IMR-90 (cell line): ENCODE data around the gene ABCB1. TPM values are rescaled to one million over a fixed set of nuclear protein-coding genes. Genes with fewer than 3 reads are reported as not detected.

ENCODE experiments used
- ATAC-seq: fragments of 200-7000 bp; cut with Tn5 transposase; 2 replicates; pipeline ENCODE4 v1.9.1; 2020; ENCODE audit warnings: low read depth, mild to moderate bottlenecking, moderate library complexity
- BruUV-seq: library from RNA; stranded (reverse); fragments of 400-500 nt; replicated peaks from 2 replicates; lab custom pipeline; 2021; lab: Mats Ljungman, UMichigan
- CTCF ChIA-PET: fragments of 300-600 bp; formaldehyde crosslinking; extraction: SDS; loops from one replicate; lab custom pipeline; 2021; ENCODE audit warnings: antibody characterized with exemption; lab: Yijun Ruan, JAX
- POLR2A ChIA-PET: fragments of 300-600 bp; sonication (Branson Sonifier 250); formaldehyde crosslinking; loops from one replicate; lab custom pipeline; 2022; ENCODE audit warnings: antibody characterized with exemption; ENCODE audit not compliant: unreplicated experiment; lab: Charles Lee
- DNase-seq: peaks from one replicate; pipeline ENCODE4 v3.0.0; 2013
- H2AFZ ChIP-seq: replicated peaks from 2 replicates; pipeline ENCODE3; 2013; ENCODE audit warnings: low read length, mild to moderate bottlenecking; ENCODE audit not compliant: poor library complexity
- H2AK5ac ChIP-seq: 2 replicates; pipeline ENCODE4 v1.6.1; 2013; ENCODE audit warnings: low read depth, low read length, inconsistent platforms
- H2AK9ac ChIP-seq: replicated peaks from 2 replicates; pipeline ENCODE3; 2013; ENCODE audit warnings: mild to moderate bottlenecking, low read depth, low read length, moderate library complexity; ENCODE audit not compliant: poor library complexity
- H2BK120ac ChIP-seq: 2 replicates; pipeline ENCODE4 v1.6.1; 2013; ENCODE audit warnings: low read depth, low read length, inconsistent platforms
- H2BK15ac ChIP-seq: 3 replicates; pipeline ENCODE4 v1.6.1; 2013; ENCODE audit warnings: low read depth, low read length, inconsistent platforms
- H2BK20ac ChIP-seq: 2 replicates; pipeline ENCODE4 v1.6.1; 2013; ENCODE audit warnings: low read depth, mild to moderate bottlenecking, inconsistent platforms, low read length, moderate library complexity
- H2BK5ac ChIP-seq: 2 replicates; pipeline ENCODE4 v1.6.1; 2013; ENCODE audit warnings: mild to moderate bottlenecking, low read depth, low read length, inconsistent platforms; ENCODE audit not compliant: poor library complexity, severe bottlenecking
- H3K14ac ChIP-seq: replicated peaks from 2 replicates; pipeline ENCODE4 v1.6.1; 2013; ENCODE audit warnings: low read depth, low read length, inconsistent platforms
- H3K18ac ChIP-seq: 2 replicates; pipeline ENCODE4 v1.6.1; 2013; ENCODE audit warnings: low read depth, low read length, control low read depth
- H3K23ac ChIP-seq: 2 replicates; pipeline ENCODE4 v1.6.1; 2013; ENCODE audit warnings: low read depth, low read length, inconsistent platforms
- H3K27ac ChIP-seq: 2 replicates; pipeline ENCODE4 v1.5.1; 2013; ENCODE audit warnings: mild to moderate bottlenecking, control low read depth, low read length; ENCODE audit not compliant: insufficient read depth
- H3K27me3 ChIP-seq: 2 replicates; pipeline ENCODE4 v1.6.1; 2013; ENCODE audit warnings: low read length; ENCODE audit not compliant: control insufficient read depth, insufficient read depth
- H3K36me3 ChIP-seq: 2 replicates; pipeline ENCODE4 v1.6.1; 2013; ENCODE audit warnings: low read length, mixed read lengths; ENCODE audit not compliant: control insufficient read depth, insufficient read depth
- H3K4ac ChIP-seq: 2 replicates; pipeline ENCODE4 v1.6.1; 2013; ENCODE audit warnings: low read depth, low read length, inconsistent platforms
- H3K4me1 ChIP-seq: 2 replicates; pipeline ENCODE4 v1.6.1; 2013; ENCODE audit warnings: low read length, mixed read lengths; ENCODE audit not compliant: control insufficient read depth, insufficient read depth
- H3K4me2 ChIP-seq: 2 replicates; pipeline ENCODE4 v1.6.1; 2013; ENCODE audit warnings: low read depth, mild to moderate bottlenecking, control low read depth, low read length, moderate library complexity
- H3K4me3 ChIP-seq: 2 replicates; pipeline ENCODE4 v1.5.1; 2013; ENCODE audit warnings: low read depth, mild to moderate bottlenecking, control low read depth, low read length, moderate library complexity; ENCODE audit not compliant: insufficient read depth
- H3K56ac ChIP-seq: 2 replicates; pipeline ENCODE4 v1.6.1; 2013; ENCODE audit warnings: low read length, inconsistent platforms; ENCODE audit not compliant: insufficient read depth; ENCODE audit errors: extremely low read depth
- H3K79me1 ChIP-seq, 2 experiments: 2 replicates each; pipeline ENCODE4 v1.6.1; 2013; ENCODE audit warnings: low read length in 2 of 2, inconsistent platforms in 1 of 2, low read depth in 1 of 2
- H3K9ac ChIP-seq: 2 replicates; pipeline ENCODE4 v1.6.1; 2013; ENCODE audit warnings: low read depth, low read length, control low read depth
- H3K9me1 ChIP-seq: 2 replicates; pipeline ENCODE4 v1.6.1; 2013; ENCODE audit warnings: low read length, inconsistent platforms; ENCODE audit not compliant: insufficient read depth
- H3K9me3 ChIP-seq: 2 replicates; pipeline ENCODE4 v1.6.1; 2013; ENCODE audit warnings: low read length; ENCODE audit not compliant: control insufficient read depth, insufficient read depth
- H4K20me1 ChIP-seq: 2 replicates; pipeline ENCODE4 v1.6.1; 2013; ENCODE audit warnings: low read length, inconsistent platforms; ENCODE audit not compliant: insufficient read depth
- H4K5ac ChIP-seq: 2 replicates; pipeline ENCODE4 v1.6.1; 2013; ENCODE audit warnings: mild to moderate bottlenecking, low read depth, low read length, control low read depth
- H4K8ac ChIP-seq, 2 experiments: 2 replicates each; pipeline ENCODE4 v1.6.1; 2013; ENCODE audit warnings: low read depth in 2 of 2, low read length in 2 of 2, control low read depth in 1 of 2, inconsistent platforms in 1 of 2
- H4K91ac ChIP-seq: 2 replicates; pipeline ENCODE4 v1.6.1; 2013; ENCODE audit warnings: low read depth, low read length, inconsistent platforms; ENCODE audit not compliant: insufficient read depth
- BHLHE40 ChIP-seq: fragments of 150-350 bp; IDR thresholded peaks from 2 replicates; pipeline ENCODE4 v1.6.1; 2016; ENCODE audit warnings: mild to moderate bottlenecking, low read depth, low read length
- CEBPB ChIP-seq: IDR thresholded peaks from 2 replicates; pipeline ENCODE4 v1.6.1; 2012; ENCODE audit warnings: low read depth, low read length, improper control_type of control experiment
- CHD1 ChIP-seq: IDR thresholded peaks from 2 replicates; pipeline ENCODE4 v1.6.1; 2012; ENCODE audit warnings: low read depth, low read length, improper control_type of control experiment
- CTCF ChIP-seq: conservative IDR thresholded peaks from 2 replicates; pipeline ENCODE4 v1.5.1; 2012; ENCODE audit warnings: mild to moderate bottlenecking, low read depth, low read length, improper control_type of control experiment
- ELK1 ChIP-seq: fragments of 150-350 bp; IDR thresholded peaks from 2 replicates; pipeline ENCODE4 v1.6.1; 2016; ENCODE audit warnings: low read depth, mild to moderate bottlenecking, low read length, moderate library complexity, borderline replicate concordance
- FOS ChIP-seq: fragments of 150-350 bp; IDR thresholded peaks from 2 replicates; pipeline ENCODE4 v1.6.1; 2016; ENCODE audit warnings: low read depth, low read length
- MAFK ChIP-seq: IDR thresholded peaks from 2 replicates; pipeline ENCODE4 v1.6.1; 2012; ENCODE audit warnings: low read depth, low read length, improper control_type of control experiment
- MAZ ChIP-seq: IDR thresholded peaks from 2 replicates; pipeline ENCODE4 v1.6.1; 2012; ENCODE audit warnings: low read depth, mild to moderate bottlenecking, low read length, improper control_type of control experiment, moderate library complexity, borderline replicate concordance
- MXI1 ChIP-seq: IDR thresholded peaks from 2 replicates; pipeline ENCODE4 v1.6.1; 2012; ENCODE audit warnings: low read depth, mild to moderate bottlenecking, low read length, moderate library complexity, borderline replicate concordance
- NFE2L2 ChIP-seq: fragments of 150-350 bp; IDR thresholded peaks from 2 replicates; pipeline ENCODE4 v1.6.1; 2016; ENCODE audit warnings: low read depth, mild to moderate bottlenecking, low read length
- POLR2A ChIP-seq: IDR thresholded peaks from 2 replicates; pipeline ENCODE4 v1.6.1; 2012; ENCODE audit warnings: mild to moderate bottlenecking, low read depth, low read length
- RAD21 ChIP-seq: IDR thresholded peaks from 2 replicates; pipeline ENCODE4 v1.6.1; 2012; ENCODE audit warnings: low read length, improper control_type of control experiment
- RCOR1 ChIP-seq: IDR thresholded peaks from 2 replicates; pipeline ENCODE4 v1.6.1; 2012; ENCODE audit warnings: mild to moderate bottlenecking, low read length, improper control_type of control experiment; ENCODE audit not compliant: insufficient replicate concordance
- RFX5 ChIP-seq: IDR thresholded peaks from 2 replicates; pipeline ENCODE4 v1.8.0; 2012; ENCODE audit warnings: low read depth, mild to moderate bottlenecking, low read length, moderate library complexity
- SMC3 ChIP-seq: fragments of 150-350 bp; IDR thresholded peaks from 2 replicates; pipeline ENCODE4 v1.6.1; 2016; ENCODE audit warnings: low read depth, mild to moderate bottlenecking, antibody characterized with exemption, low read length, moderate library complexity
- USF2 ChIP-seq: fragments of 150-350 bp; IDR thresholded peaks from 2 replicates; pipeline ENCODE4 v1.6.1; 2017; ENCODE audit warnings: mild to moderate bottlenecking, antibody characterized with exemption, low read length, low read depth
- WGBS, 2 experiments: methylation state at CpG; one replicate each; pipeline versions ENCODE4 v1.1.5 to v1.1.7; 2013; ENCODE audit warnings: missing lambda C conversion rate in 2 of 2; ENCODE audit not compliant: insufficient read length in 1 of 2; ENCODE audit errors: extremely low coverage in 2 of 2; 5-methylcytosine and 5-hydroxymethylcytosine counted together
- dilution Hi-C: fragments of 300-500 bp; cut with HindIII; formaldehyde crosslinking; loops from one replicate; pipeline ENCODE4 v1.14.3; 2018; ENCODE audit warnings: low sequenced_read_pairs; ENCODE audit not compliant: unreplicated experiment
- in situ Hi-C: fragments of 300-500 bp; cut with MboI; formaldehyde crosslinking; loops from 3 replicates; pipeline ENCODE4 v1.14.3; 2019; ENCODE audit warnings: low sequenced_read_pairs, inconsistent platforms, mixed read lengths
- intact Hi-C: fragments of 100-400 bp; cut with micrococcal nuclease; formaldehyde crosslinking; loops from 2 replicates; pipeline ENCODE4 v1.10.0; 2022
- polyA plus RNA-seq, 3 experiments: library from polyadenylated mRNA; depleted of rRNA; stranded (reverse); fragments of >200 nt; gene quantifications; 2 replicates each; pipeline ENCODE4 v1.2.3, GENCODE V29; 2012; ENCODE audit warnings: low replicate concordance in 1 of 3
- total RNA-seq: library from RNA; depleted of rRNA; stranded (reverse); fragments of >200 nt; gene quantifications from 2 replicates; pipeline ENCODE4 v1.2.3, GENCODE V29; 2012

The ABCB1 gene
- total and polyA plus RNA-seq, 2 of the 4 experiments (the other 2 are of a cell fraction), result 0.80 to 0.90 TPM

GRCh38 chr7:87512906-87513305 lies 87.8 kb downstream of the ABCB1 start:
- no peaks in the 10 kb centered on the region for H4K20me1 ChIP-seq
- DNase-seq (no peak), ATAC-seq (no peak)
- intact Hi-C loops (no loop called here), in situ Hi-C loops (no loop called here), dilution Hi-C loops (no loop called here)
- CTCF ChIA-PET, result interaction anchor here (0.6 kb wide), 1 partner anchor 370 kb away, joined by 3 read pairs; no protein-coding TSS in a partner anchor
- no peak overlapping the region for H3K9ac ChIP-seq
- no peak overlapping the region for H3K56ac ChIP-seq
- H3K4me2 ChIP-seq, result no peak overlapping the region
- H3K27ac ChIP-seq, result no peak overlapping the region
- TF ChIP-seq CHD1 (no peak), MAFK (no peak), SMC3 (no peak), RCOR1 (no peak), RFX5 (no peak), RAD21 (no peak), CTCF (no peak), MXI1 (no peak), FOS (no peak), BHLHE40 (no peak), CEBPB (no peak), ELK1 (no peak), NFE2L2 (no peak), MAZ (no peak), POLR2A (no peak), USF2 (no peak)
- H2BK5ac ChIP-seq, result no peak overlapping the region
- BruUV-seq, result no TSS peak
- no peak overlapping the region for H2AK5ac ChIP-seq
- POLR2A ChIA-PET, result no interaction called here
- no peak overlapping the region for H4K8ac ChIP-seq
- H2AFZ ChIP-seq, result no peak overlapping the region
- H3K9me1 ChIP-seq, result no peaks in the 10 kb centered on the region
- no peak overlapping the region for H3K18ac ChIP-seq
- no peak overlapping the region for H2BK15ac ChIP-seq
- H2AK9ac ChIP-seq, result no peak overlapping the region
- H3K9me3 ChIP-seq, result no peaks in the 10 kb centered on the region
- H3K4ac ChIP-seq, result no peak overlapping the region
- H2BK120ac ChIP-seq, result no peak overlapping the region
- no peaks in the 10 kb centered on the region for H3K27me3 ChIP-seq
- H4K5ac ChIP-seq, result no peak overlapping the region
- H3K36me3 ChIP-seq, result no peaks in the 10 kb centered on the region
- no peak overlapping the region for H3K23ac ChIP-seq
- H3K4me1 ChIP-seq, result no peaks in the 10 kb centered on the region
- WGBS, 2 experiments, result 17% methylated on average over 1 of the region's 4 CpGs; no CpG with 5 or more reads in 1 of the 2 experiments
- H3K4me3 ChIP-seq, result no peak overlapping the region
- H2BK20ac ChIP-seq, result no peak overlapping the region
- H4K91ac ChIP-seq, result no peak overlapping the region
- H3K14ac ChIP-seq, result no peak overlapping the region
- H3K79me1 ChIP-seq, result no peaks in the 10 kb centered on the region
